NCI-H187 (cell line): ENCODE measurements around the gene GABARAPL2.
"Not testable (repeated sequence)": the region's sequence is repeated elsewhere in the genome, so short reads cannot be mapped to it uniquely, and the experiment has no call there.

Experiments used
- DNase-seq, 2 experiments: peaks; one replicate each; lab custom pipeline; 2025; lab: John Stamatoyannopoulos, UW

GABARAPL2 gene

GRCh38 chr16:75591927-75592326 is 25.7 kb downstream of the GABARAPL2 start:
- DNase-seq, result not testable (repeated sequence)

GRCh38 chr16:75593308-75593707 is 27.1 kb downstream of the GABARAPL2 start:
- DNase-seq, result no peak

GRCh38 chr16:75593825-75594820 is 27.9 kb downstream of the GABARAPL2 start:
- no peak for DNase-seq

GRCh38 chr16:75599452-75600277 is 33.5 kb downstream of the GABARAPL2 start:
- DNase-seq, result no peak

DNA sequence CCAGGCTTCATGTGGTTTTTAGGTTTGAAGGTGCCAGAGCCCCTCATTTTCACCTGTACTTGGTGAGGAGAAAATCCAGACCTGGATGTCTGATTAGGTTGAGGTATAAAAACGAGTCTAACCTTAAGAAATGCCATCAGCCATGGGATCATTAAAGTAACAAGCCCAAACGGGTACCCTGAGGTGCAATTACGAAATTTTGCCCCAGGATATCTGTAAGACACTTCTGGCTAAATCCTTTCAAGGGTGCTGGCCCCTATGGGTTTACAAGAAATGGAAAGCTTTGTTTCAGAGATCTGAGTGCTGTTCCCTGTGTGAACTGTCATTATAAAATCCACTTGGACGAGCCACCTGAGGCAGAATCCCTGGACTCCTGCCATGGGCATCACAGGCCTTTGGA is 37.1 kb downstream of the GABARAPL2 start:
- no peak for DNase-seq

- DNase-seq, result no peak
Observed at GRCh38 chr16:75606507-75606906, 40.3 kb downstream of the GABARAPL2 start.

DNA sequence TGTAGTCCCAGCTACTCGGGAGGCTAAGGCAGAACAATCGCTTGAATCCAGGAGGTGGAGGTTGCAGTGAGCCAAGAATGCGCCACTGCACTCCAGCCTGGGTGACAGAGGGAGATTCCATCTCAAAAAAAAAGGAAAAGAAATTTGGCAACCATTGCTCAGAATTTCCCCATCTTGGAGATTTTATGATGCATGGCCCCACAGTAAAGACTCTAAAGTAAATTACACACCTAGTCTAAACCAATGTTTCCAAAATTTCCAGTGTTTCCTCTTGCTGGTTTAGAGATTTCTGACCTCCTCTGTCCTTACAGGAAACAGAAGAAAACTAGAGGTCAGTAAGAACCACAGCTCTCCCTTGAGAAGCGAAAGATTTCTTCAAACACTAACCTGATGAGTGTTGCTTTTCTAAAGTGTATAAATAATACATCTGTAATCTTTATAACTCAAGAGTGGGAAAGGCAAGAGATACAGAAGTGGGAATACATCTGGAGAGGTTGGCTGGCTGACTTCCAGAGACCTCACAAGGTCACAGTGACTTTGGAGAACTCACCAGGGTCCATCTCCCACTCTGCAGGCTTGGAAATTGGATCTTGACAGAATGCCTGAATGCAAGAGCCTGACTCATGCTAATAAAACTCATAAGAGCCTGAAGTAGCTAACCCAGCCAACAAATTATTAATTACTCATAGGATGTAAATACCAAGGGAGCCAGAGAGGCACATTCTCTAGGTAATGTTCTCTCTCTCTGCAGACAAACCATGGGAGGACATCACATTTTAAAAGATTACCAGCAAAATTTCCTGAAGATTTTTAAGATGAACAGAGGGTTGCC is 48.1 kb downstream of the GABARAPL2 start:
- no peak for DNase-seq

DNA sequence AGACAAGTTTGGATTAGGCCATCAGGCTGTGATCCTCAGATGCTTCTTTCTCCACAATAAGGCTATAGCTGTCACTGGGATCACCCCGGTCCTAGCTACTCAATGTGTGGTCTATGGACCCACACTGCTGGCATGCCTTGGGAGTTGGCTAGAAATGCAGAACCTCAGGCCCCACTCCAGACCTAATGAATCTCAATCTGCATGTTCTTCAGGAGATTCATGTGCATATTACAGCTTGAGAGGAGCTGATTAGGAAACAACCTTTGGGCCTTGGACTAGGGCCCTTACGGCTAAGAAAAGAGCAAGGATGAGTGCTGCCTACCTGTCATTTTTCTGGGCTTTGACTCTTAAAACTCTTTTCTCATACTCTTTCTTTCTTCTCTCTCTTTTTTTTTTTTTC is 49.4 kb downstream of the GABARAPL2 start:
- DNase-seq, result no peak

DNA sequence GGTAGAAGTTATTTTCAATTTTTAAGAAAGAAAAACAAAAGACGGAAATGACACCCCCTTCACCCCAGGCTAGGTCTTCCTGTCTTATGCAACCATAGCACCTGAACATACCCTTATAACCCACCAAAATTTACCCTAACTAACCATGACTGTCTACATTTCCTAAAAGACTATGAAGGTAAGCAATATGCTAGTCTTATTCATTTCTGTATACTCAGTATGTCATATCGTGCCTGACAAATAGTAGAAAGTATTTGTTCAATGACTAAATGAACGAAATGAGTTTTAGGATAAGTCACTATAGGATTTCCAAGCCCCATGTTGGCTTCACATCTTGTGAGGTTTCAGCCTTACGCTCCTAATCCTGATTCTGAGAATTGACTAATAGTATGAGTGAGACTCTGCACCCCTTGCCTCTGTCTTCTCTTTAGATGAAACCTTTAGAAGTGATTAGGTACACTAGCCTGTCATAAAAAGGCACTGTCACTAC is 50.4 kb downstream of the GABARAPL2 start:
- no peak for DNase-seq

GRCh38 chr16:75617121-75617520 is 50.9 kb downstream of the GABARAPL2 start:
- no peak for DNase-seq

DNA sequence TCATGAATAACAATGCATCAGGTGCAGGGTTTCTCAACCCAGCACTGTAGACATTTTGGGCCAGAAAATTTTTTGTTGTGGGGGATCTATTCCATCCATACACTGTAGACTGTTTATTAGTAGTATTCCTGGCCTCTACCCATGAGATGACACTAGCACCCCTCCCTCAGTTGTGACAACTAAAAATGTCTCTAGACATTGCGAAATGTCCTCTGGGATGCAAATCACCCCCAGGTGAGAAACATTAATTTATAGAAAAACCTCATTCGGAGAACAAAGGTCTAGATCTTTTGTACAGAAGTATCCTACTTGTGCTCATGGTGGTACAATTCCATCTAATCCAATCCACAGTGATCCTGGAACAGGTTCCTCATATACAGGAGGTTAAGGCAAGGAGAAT is 52.6 kb downstream of the GABARAPL2 start:
- no peak for DNase-seq

- DNase-seq, result no peak
Observed at GRCh38 chr16:75620326-75621169, 54.4 kb downstream of the GABARAPL2 start.

- DNase-seq, result no peak
Observed at GRCh38 chr16:75621170-75621477, 54.9 kb downstream of the GABARAPL2 start.

- DNase-seq, result peak; percentile 68 to 85
Observed at GRCh38 chr16:75622761-75623605, 56.8 kb downstream of the GABARAPL2 start, which contains the start of gene ADAT1. TSS of gene ADAT1 (minus strand) at chr16:75623281. CDS start at chr16:75620799, 2,482 bp downstream.

DNA sequence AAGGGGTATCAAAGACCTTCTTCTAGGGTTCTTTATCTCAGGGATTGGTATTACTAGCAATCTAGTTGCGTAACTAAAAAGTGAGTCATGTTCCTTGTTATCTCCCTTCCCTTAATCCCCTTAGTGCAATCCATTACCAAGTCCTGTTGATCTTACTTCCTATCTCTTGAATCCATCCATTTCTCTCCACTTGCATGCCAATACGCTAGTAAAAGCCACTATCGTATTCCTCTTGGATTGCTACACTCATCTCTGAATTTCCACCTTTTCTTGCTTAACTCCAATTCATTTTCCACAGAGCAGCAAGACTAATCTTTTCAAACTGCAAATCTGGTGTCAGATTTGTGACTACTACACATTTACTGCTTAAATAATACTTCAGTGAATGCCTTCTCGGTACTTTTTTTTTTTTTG is 58.7 kb downstream of the GABARAPL2 start:
- DNase-seq, result no peak

GRCh38 chr16:75626806-75627205 is 60.6 kb downstream of the GABARAPL2 start:
- no peak for DNase-seq
